ENCODE results near the gene ARIH1. TPM values are rescaled to one million over a fixed set of nuclear protein-coding genes. Genes with fewer than 3 reads are reported as not detected.

The ARIH1 gene
- total RNA-seq, 1 experiment from 2014 or later, result 192 TPM

GRCh38 chr15:72493220-72493619 is 19.1 kb downstream of the ARIH1 start:
- no peaks in the 10 kb centered on the region for H3K36me3 ChIP-seq (ENCODE audit: control insufficient read depth, insufficient read depth, low read length)
- in situ Hi-C loops (cut with HindIII; ENCODE audit: low pct_unique_long_range_greater_than_20kb, low sequenced_read_pairs) (no loop called here), intact Hi-C loops (cut with micrococcal nuclease; ENCODE audit: unreplicated experiment) (loop anchor here (10.0 kb wide), 1 partner anchor 62 kb away; no protein-coding TSS in a partner anchor)
- H3K27me3 ChIP-seq (ENCODE audit: control insufficient read depth, insufficient read depth, low read length), result no peaks in the 10 kb centered on the region
- ATAC-seq (no peak), DNase-seq (ENCODE audit: low read depth, low spot score) (no peak)
- TF ChIP-seq, protein P1, sequence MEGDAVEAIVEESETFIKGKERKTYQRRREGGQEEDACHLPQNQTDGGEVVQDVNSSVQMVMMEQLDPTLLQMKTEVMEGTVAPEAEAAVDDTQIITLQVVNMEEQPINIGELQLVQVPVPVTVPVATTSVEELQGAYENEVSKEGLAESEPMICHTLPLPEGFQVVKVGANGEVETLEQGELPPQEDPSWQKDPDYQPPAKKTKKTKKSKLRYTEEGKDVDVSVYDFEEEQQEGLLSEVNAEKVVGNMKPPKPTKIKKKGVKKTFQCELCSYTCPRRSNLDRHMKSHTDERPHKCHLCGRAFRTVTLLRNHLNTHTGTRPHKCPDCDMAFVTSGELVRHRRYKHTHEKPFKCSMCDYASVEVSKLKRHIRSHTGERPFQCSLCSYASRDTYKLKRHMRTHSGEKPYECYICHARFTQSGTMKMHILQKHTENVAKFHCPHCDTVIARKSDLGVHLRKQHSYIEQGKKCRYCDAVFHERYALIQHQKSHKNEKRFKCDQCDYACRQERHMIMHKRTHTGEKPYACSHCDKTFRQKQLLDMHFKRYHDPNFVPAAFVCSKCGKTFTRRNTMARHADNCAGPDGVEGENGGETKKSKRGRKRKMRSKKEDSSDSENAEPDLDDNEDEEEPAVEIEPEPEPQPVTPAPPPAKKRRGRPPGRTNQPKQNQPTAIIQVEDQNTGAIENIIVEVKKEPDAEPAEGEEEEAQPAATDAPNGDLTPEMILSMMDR (IDR thresholded peaks at IDR 0.05), result no peak
- TF ChIP-seq SIN3A (IDR thresholded peaks at IDR 0.05; ENCODE audit: borderline replicate concordance, insufficient read depth, low read depth, low read length) (no peak), POLR2AphosphoS5 (IDR thresholded peaks at IDR 0.05; ENCODE audit: low read depth, low read length) (no peak), TCF7L2 (IDR thresholded peaks at IDR 0.05; ENCODE audit: low read depth, low read length) (no peak), REST (IDR thresholded peaks at IDR 0.05; ENCODE audit: insufficient read depth in 1 of 2, low read depth in 2 of 2, low read length in 1 of 2) (no peak)
- H3K4me3 ChIP-seq (ENCODE audit: low read depth in 2 of 2, low read length in 2 of 2), result no peak overlapping the region
- no peaks in the 10 kb centered on the region for H3K9me3 ChIP-seq (ENCODE audit: control insufficient read depth, insufficient read depth, low read depth, low read length)
- POLR2A ChIA-PET, result no interaction called here
- peaks cover 6% of the 10 kb centered on the region for H3K4me1 ChIP-seq (ENCODE audit: control insufficient read depth, insufficient read depth, low read length)
- BruUV-seq (replicated peaks), result no TSS peak
- CTCF ChIA-PET, result no interaction called here
- H3K27ac ChIP-seq (ENCODE audit: low read length), result no peak overlapping the region

DNA sequence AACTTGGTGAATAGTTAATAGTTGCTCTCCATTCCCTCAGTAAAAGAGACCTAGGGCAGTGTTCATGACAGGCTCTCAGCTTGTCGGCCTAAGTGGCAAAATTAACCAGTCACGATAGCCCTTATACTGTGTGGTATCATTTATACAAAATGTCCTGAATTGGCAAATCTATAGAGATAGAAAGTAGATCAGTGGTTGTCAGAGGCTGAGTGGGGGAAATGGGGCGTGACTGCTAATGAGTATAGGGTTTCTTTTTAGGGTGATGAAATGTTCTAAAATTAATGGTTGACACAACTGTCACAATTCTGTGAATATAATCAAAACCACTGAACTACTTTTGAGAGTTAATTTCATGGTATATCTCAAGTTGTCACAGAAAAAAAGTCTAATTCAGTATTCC is 20.9 kb downstream of the ARIH1 start:
- Histone ChIP-seq H3K4me3 (ENCODE audit: low read depth in 2 of 2, low read length in 2 of 2) (no peak overlapping the region), H3K4me1 (ENCODE audit: control insufficient read depth, insufficient read depth, low read length) (no peaks in the 10 kb centered on the region; the same call in 1 of the 2 replicates), H3K9me3 (ENCODE audit: control insufficient read depth, insufficient read depth, low read depth, low read length) (no peaks in the 10 kb centered on the region), H3K36me3 (ENCODE audit: control insufficient read depth, insufficient read depth, low read length) (no peaks in the 10 kb centered on the region), H3K27me3 (ENCODE audit: control insufficient read depth, insufficient read depth, low read length) (no peaks in the 10 kb centered on the region), H3K27ac (ENCODE audit: low read length) (no peak overlapping the region)
- ATAC-seq (no peak), DNase-seq (ENCODE audit: low read depth, low spot score) (no peak)
- TF ChIP-seq POLR2AphosphoS5 (IDR thresholded peaks at IDR 0.05; ENCODE audit: low read depth, low read length) (no peak), REST (IDR thresholded peaks at IDR 0.05; ENCODE audit: insufficient read depth in 1 of 2, low read depth in 2 of 2, low read length in 1 of 2) (no peak), TCF7L2 (IDR thresholded peaks at IDR 0.05; ENCODE audit: low read depth, low read length) (no peak), SIN3A (IDR thresholded peaks at IDR 0.05; ENCODE audit: borderline replicate concordance, insufficient read depth, low read depth, low read length) (no peak)
- TF ChIP-seq, protein P1 (IDR thresholded peaks at IDR 0.05), result no peak
- in situ Hi-C loops (cut with HindIII; ENCODE audit: low pct_unique_long_range_greater_than_20kb, low sequenced_read_pairs), result no loop called here
- intact Hi-C loops (cut with micrococcal nuclease; ENCODE audit: unreplicated experiment), result loop anchor here (10.0 kb wide), 1 partner anchor 60 kb away; no protein-coding TSS in a partner anchor
- POLR2A ChIA-PET, result no interaction called here
- CTCF ChIA-PET, result no interaction called here
- no TSS peak for BruUV-seq (replicated peaks)

Data from Panc1 (cell line).